ENCODE results near the gene FIGN.

FIGN gene

GRCh38 chr2:163558251-163559021 lies 177.4 kb downstream of the FIGN start:
- Histone ChIP-seq H3K27me3 (replicated peaks; ENCODE audit: control insufficient read depth, insufficient read depth, low read length) (no peaks in the 10 kb centered on the region), H3K36me3 (ENCODE audit: control insufficient read depth, insufficient read depth, low read length) (no peaks in the 10 kb centered on the region), H3K4me3 (replicated peaks; ENCODE audit: low read depth, low read length) (no peak overlapping the region)
- DNase-seq (ENCODE audit: extremely low read depth, insufficient read length), result no peak
- TF ChIP-seq, protein P1, sequence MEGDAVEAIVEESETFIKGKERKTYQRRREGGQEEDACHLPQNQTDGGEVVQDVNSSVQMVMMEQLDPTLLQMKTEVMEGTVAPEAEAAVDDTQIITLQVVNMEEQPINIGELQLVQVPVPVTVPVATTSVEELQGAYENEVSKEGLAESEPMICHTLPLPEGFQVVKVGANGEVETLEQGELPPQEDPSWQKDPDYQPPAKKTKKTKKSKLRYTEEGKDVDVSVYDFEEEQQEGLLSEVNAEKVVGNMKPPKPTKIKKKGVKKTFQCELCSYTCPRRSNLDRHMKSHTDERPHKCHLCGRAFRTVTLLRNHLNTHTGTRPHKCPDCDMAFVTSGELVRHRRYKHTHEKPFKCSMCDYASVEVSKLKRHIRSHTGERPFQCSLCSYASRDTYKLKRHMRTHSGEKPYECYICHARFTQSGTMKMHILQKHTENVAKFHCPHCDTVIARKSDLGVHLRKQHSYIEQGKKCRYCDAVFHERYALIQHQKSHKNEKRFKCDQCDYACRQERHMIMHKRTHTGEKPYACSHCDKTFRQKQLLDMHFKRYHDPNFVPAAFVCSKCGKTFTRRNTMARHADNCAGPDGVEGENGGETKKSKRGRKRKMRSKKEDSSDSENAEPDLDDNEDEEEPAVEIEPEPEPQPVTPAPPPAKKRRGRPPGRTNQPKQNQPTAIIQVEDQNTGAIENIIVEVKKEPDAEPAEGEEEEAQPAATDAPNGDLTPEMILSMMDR (IDR thresholded peaks at IDR 0.05; ENCODE audit: insufficient read depth, low read length, poor library complexity, severe bottlenecking), result no peak

DNA sequence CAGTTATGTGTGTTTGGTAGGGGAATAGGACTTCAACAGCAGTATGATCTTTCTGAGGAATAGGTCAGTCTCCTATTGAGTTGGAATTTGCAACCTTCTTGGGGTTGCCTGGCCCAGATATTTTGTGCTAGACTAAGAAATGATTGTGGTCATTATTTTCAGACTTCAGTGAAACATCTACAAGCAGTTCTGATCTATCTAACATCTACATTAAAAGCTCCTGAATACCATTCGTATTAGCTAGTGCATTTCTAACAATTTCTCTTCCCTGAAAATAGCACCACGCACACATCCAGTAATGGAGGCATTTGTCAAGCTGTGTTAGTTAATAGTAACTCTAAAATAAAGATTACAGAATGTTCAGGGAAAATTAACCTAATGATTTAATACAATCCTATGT lies 179.3 kb downstream of the FIGN start:
- TF ChIP-seq, protein P1 (IDR thresholded peaks at IDR 0.05; ENCODE audit: insufficient read depth, low read length, poor library complexity, severe bottlenecking), result no peak
- H3K36me3 ChIP-seq (ENCODE audit: control insufficient read depth, insufficient read depth, low read length), result no peaks in the 10 kb centered on the region
- no peaks in the 10 kb centered on the region for H3K27me3 ChIP-seq (replicated peaks; ENCODE audit: control insufficient read depth, insufficient read depth, low read length)
- H3K4me3 ChIP-seq (replicated peaks; ENCODE audit: low read depth, low read length), result no peak overlapping the region
- DNase-seq (ENCODE audit: extremely low read depth, insufficient read length), result no peak

GRCh38 chr2:163554864-163555263 lies 180.9 kb downstream of the FIGN start:
- TF ChIP-seq, protein P1 (IDR thresholded peaks at IDR 0.05; ENCODE audit: insufficient read depth, low read length, poor library complexity, severe bottlenecking), result no peak
- DNase-seq (ENCODE audit: extremely low read depth, insufficient read length), result no peak
- Histone ChIP-seq H3K4me3 (replicated peaks; ENCODE audit: low read depth, low read length) (no peak overlapping the region), H3K36me3 (ENCODE audit: control insufficient read depth, insufficient read depth, low read length) (no peaks in the 10 kb centered on the region), H3K27me3 (replicated peaks; ENCODE audit: control insufficient read depth, insufficient read depth, low read length) (no peaks in the 10 kb centered on the region)

- DNase-seq (ENCODE audit: extremely low read depth, insufficient read length), result no peak
- TF ChIP-seq, protein P1 (IDR thresholded peaks at IDR 0.05; ENCODE audit: insufficient read depth, low read length, poor library complexity, severe bottlenecking), result no peak
- Histone ChIP-seq H3K4me3 (replicated peaks; ENCODE audit: low read depth, low read length) (no peak overlapping the region), H3K27me3 (replicated peaks; ENCODE audit: control insufficient read depth, insufficient read depth, low read length) (no peaks in the 10 kb centered on the region), H3K36me3 (ENCODE audit: control insufficient read depth, insufficient read depth, low read length) (no peaks in the 10 kb centered on the region)
Observed at GRCh38 chr2:163553601-163554000, 182.2 kb downstream of the FIGN start.

DNA sequence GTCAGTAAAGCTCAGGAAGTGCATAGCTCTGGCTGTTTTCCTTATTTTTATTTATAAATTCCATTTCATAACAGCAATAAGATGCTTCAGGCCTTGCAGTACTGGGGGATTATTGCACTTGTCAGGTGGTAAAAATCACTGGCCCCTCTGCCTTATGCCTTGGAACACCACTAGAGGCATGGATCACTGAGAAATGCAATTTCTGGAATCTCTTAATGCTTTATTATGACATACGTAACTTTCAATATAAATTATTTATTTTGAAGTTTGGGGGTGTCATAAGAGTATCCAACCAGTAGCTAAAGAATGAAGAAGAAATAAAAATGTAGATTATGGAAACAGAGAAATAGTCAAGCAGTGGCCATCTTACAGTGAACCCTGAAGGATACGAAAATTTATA lies 183.1 kb downstream of the FIGN start:
- H3K36me3 ChIP-seq (ENCODE audit: control insufficient read depth, insufficient read depth, low read length), result no peaks in the 10 kb centered on the region
- no peak for DNase-seq (ENCODE audit: extremely low read depth, insufficient read length)
- TF ChIP-seq, protein P1 (IDR thresholded peaks at IDR 0.05; ENCODE audit: insufficient read depth, low read length, poor library complexity, severe bottlenecking), result no peak
- H3K4me3 ChIP-seq (replicated peaks; ENCODE audit: low read depth, low read length), result no peak overlapping the region
- H3K27me3 ChIP-seq (replicated peaks; ENCODE audit: control insufficient read depth, insufficient read depth, low read length), result no peaks in the 10 kb centered on the region

All from GM06990 (cell line).